GM18502 (cell line): Measurements from ENCODE around the gene KMT5C.
"Not testable (repeated sequence)": the region's sequence is repeated elsewhere in the genome, so short reads cannot be mapped to it uniquely, and the experiment has no call there.

ENCODE experiments used
- ATAC-seq: cut with Tn5 transposase; IDR thresholded peaks from one replicate; pipeline ENCODE4 v1.9.1; 2021; ENCODE audit warnings: mild to moderate bottlenecking; ENCODE audit not compliant: unreplicated experiment, poor library complexity

The KMT5C gene

GRCh38 chr19:55315956-55316525, 23.6 kb upstream of the KMT5C start:
- ATAC-seq: no peak

- no peak for ATAC-seq
Measured at GRCh38 chr19:55316646-55317045, 23.0 kb upstream of the KMT5C start.

- ATAC-seq: no peak
Measured at GRCh38 chr19:55319785-55320184, 19.9 kb upstream of the KMT5C start.

DNA sequence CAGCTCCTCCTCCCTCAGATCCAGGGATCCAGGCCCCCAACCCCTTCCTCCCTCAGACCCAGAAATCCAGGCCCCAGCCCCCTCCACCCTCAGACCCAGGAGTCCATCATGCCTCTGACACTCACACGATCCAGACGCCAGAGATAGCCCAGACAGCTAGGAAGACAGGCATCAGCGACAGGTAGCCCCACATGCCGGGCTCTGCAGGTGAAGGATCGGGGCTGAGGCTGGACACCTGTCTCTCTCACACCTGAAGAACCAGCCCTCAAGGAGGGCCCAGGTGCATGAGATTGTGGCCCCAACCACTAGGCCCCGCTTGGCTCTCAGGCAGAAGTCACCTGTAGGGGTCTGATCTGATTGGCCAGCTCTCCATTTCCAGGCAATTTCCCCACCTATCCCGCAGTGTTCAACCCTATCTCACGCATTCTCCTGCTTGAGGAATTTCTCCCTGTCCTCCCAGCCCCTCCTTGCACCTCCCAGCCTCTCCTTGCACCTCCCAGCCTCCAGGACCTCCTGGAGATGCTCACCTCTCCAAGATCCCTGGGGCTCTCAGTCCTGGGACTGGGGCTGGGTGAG, 18.7 kb upstream of the KMT5C start:
- ATAC-seq: no peak

GRCh38 chr19:55321466-55322137, 18.1 kb upstream of the KMT5C start:
- no peak for ATAC-seq

- no peak for ATAC-seq
Measured at GRCh38 chr19:55322204-55322885, 17.3 kb upstream of the KMT5C start.

- no peak for ATAC-seq
Measured at GRCh38 chr19:55324662-55325061, 15.0 kb upstream of the KMT5C start.

- no peak for ATAC-seq
Measured at GRCh38 chr19:55325172-55325571, 14.5 kb upstream of the KMT5C start, which contains the start of gene TMEM150B. Gene TMEM150B (minus strand): TSS chr19:55325341. CDS start chr19:55321036, 4,305 bp downstream.

DNA sequence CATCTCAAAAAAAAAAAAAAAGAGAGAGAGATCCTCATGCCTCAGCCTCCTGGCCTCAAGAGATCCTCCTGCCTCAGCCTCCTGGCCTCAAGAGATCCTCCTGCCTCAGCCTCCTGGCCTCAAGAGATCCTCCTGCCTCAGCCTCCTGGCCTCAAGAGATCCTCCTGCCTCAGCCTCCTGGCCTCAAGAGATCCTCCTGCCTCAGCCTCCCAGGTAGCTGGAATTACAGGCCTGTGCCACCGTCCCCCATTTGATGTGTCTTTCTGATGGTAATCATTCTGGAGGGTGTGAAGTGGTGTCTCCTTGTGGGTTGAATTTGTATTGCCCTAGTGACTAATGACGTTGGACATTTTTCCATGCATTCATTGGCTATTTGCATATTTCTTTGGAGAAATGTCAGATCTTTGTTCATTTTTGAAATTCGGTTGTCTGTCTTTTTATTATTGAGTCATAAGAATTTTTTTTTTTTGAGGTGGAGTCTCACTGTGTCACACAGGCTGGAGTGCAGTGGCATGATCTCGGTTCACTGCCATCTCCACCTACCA, 10.8 kb upstream of the KMT5C start:
- not testable (repeated sequence) for ATAC-seq

DNA sequence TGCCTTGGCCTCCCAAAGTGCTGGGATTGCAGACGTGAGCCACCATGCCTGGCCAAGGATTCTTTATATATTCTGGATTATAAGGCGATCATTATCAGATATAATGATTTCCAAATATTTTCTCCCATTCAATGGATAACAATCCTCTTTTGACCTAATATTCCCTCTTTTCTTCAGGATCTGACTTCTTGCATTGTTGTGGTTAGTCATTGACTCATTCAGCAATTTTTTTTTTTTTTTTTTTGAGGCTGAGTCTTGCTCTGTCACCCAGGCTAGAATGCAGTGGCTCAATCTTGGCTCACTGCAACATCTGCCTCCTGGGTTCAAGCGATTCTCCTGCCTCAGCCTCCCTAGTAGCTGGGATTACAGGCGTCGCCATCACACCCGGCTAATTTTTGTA, 9.9 kb upstream of the KMT5C start:
- not testable (repeated sequence) for ATAC-seq

DNA sequence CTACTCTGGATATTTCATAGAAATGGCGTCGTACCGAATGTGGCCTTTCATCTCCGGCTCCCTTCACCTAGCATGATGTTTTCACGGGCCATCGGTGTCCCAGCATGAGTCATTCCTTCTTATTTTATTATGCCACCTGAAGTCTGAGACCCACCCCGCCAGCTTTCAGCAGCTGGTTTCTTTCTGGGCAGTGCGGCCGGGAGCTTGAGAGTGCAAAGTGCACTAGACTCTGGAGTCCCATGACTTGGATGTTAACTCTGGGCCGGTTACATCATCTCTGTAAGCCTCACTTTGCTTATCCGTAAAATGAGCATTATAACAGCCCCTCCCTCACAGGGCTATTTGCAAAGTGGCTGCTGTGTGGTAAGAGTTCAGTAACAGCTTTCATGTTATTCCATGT, 5.8 kb upstream of the KMT5C start:
- ATAC-seq: no peak

- no peak for ATAC-seq
Measured at GRCh38 chr19:55336101-55336500, 3.6 kb upstream of the KMT5C start.

GRCh38 chr19:55339889-55340783, 460 bp downstream of the KMT5C start:
- no peak for ATAC-seq

DNA sequence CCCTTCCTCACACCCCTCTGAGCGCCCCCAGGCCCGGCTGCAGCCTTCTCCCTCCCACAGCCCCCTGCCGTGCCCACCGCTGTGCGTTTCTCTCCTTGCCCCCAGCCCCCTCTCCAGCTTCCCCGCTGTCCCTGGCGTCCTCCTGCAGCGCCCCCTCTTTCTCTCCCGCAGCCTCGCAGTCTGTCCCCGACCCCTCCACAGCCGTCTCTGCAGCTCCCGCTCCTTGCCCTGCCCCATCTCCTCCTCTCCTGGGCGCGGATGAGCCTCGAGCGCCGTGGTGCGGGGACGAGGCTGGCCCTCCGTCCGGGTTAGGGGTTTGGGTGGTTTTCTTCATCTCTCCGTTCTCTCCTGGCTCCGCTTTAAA, 1.1 kb downstream of the KMT5C start:
- ATAC-seq: no peak

DNA sequence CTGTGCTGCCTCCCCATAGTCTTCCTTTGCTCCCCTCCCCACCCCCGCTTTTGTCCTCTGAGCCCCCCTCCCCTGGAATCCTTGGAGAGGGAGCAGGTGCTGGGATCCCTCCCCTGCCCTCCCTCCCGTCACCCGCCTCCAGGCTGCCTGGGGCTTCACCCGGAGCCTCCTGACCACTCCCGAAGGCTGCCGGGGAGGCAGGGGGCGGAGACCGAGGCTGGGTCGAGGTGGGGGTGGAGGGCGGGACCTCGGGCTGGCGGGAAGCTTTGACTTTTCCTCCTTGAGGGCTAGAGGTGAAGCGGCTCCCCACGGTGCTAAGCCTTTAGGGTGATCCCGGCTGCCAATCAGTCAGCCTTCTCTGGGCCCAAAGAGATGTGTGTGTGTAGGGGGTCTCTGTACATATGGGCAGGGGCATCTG, 1.5 kb downstream of the KMT5C start:
- no peak for ATAC-seq

DNA sequence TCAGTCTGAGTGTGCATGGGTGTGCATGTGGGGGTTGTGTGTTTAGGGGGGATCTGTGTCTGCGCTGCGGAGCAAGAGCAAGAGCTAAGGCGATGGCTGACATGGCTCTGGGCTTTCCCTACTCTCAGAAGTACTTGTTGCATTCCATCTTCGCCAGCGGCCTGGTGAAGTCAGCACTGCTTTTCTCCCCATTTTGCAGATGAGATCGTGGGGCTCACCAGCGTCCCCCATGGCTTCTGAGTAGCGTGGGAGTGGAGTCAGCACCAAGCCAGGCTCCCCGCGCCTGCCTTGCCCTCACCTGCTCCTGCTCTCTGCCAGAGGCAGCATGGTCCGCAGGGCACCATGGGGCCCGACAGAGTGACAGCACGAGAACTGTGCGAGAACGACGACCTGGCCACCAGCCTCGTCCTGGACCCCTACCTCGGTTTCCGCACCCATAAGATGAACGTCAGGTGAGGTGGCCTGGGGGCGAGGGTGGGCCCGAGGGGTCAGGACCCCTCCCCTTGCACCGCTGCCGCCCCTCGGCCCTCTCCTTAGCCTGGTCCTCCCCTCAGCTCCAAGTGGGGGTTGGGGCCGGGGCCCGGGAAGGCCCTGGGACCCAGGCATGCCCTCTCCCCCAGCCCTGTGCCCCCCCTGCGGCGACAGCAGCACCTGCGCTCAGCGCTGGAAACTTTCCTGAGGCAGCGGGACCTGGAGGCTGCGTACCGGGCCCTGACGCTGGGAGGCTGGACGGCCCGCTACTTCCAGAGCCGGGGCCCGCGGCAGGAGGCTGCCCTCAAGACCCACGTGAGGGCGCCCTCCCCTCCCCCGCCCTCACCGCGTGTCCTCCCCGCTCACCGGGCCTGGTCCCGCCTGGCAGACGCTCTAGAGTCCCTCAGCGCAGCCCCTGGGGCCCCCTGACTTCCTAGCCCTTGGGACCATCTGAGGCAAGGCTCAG, 2.2 kb downstream of the KMT5C start:
- no peak for ATAC-seq

DNA sequence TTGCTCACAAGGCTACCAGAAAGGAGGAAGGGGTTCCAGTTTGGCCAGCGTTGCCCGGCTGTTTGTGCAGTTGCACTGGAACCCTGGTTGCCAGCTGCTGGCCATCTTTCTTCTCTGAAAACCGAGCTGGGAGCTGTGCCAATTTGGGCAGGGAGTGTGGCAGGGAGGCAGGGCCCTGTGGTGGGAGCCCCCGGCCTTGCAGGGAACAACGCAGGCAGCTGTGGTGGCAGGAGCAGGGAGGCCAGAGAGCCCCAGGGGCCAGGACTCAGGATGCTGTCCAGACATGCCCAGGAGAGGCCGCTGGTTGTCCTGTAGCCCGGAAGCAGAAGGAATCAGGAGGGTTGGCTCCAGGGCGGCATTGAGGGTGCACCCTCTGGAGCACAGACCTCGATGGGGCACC, 4.8 kb downstream of the KMT5C start:
- ATAC-seq: no peak

- no peak for ATAC-seq
Measured at GRCh38 chr19:55345101-55345817, 5.6 kb downstream of the KMT5C start.
